Ectodermal cell (in vitro differentiated cells): Measurements from ENCODE around the gene ZNF165.
A peak's percentile ranks its signal among the peaks of the same experiment; 100 is the strongest.

Experiments used
- H3K27ac ChIP-seq: 2 replicates; pipeline ENCODE4 v1.7.0; 2013; ENCODE audit warnings: mild to moderate bottlenecking, low read depth, low read length; ENCODE audit not compliant: insufficient read depth, poor library complexity, severe bottlenecking
- H3K27me3 ChIP-seq: 2 replicates; pipeline ENCODE4 v1.7.0; 2013; ENCODE audit warnings: mild to moderate bottlenecking, low read length; ENCODE audit not compliant: insufficient read depth, control insufficient read depth, poor library complexity, severe bottlenecking
- H3K36me3 ChIP-seq: one replicate; pipeline ENCODE4 v1.7.0; 2013; ENCODE audit warnings: low read length; ENCODE audit not compliant: control insufficient read depth, insufficient read depth
- H3K4me1 ChIP-seq: one replicate; pipeline ENCODE4 v1.7.0; 2013; ENCODE audit warnings: low read length; ENCODE audit not compliant: control insufficient read depth, insufficient read depth
- H3K4me3 ChIP-seq: 2 replicates; pipeline ENCODE4 v1.7.0; 2013; ENCODE audit warnings: low read depth, low read length, control low read depth; ENCODE audit not compliant: insufficient read depth
- H3K9me3 ChIP-seq: 2 replicates; pipeline ENCODE4 v1.7.0; 2013; ENCODE audit warnings: mild to moderate bottlenecking, low read length, moderate library complexity; ENCODE audit not compliant: control insufficient read depth
- WGBS, 2 experiments: methylation state at CpG; one replicate each; pipeline ENCODE4 v1.1.7; 2013; ENCODE audit warnings: missing lambda C conversion rate in 2 of 2; 5-methylcytosine and 5-hydroxymethylcytosine counted together

ZNF165 gene

GRCh38 chr6:28137505-28137981, 57.2 kb downstream of the ZNF165 start:
- Histone ChIP-seq H3K9me3 (no peaks in the 10 kb centered on the region), H3K36me3 (no peaks in the 10 kb centered on the region), H3K27me3 (peaks cover 20% of the 10 kb centered on the region), H3K4me3 (peak overlapping the region; percentile 75), H3K4me1 (peaks cover 12% of the 10 kb centered on the region), H3K27ac (no peak overlapping the region)
- WGBS, 2 experiments = 11 to 12% methylated on average over 4 to 6 of the region's 6 CpGs
